Liver (tissue), 9 donors: ENCODE measurements around the gene THY1. TPM values are rescaled to one million over a fixed set of nuclear protein-coding genes. Genes with fewer than 3 reads are reported as not detected.

ENCODE experiments used
- DNase-seq: peaks from one replicate; pipeline ENCODE4 v3.0.0-alpha.2; 2017; ENCODE audit warnings: low spot score
- H3K27ac ChIP-seq, 2 donors: one replicate each; pipeline ENCODE4 v1.7.0; 2013; ENCODE audit warnings: inconsistent platforms in 2 of 2, low read length in 2 of 2, control low read depth in 1 of 2, low read depth in 1 of 2, mild to moderate bottlenecking in 1 of 2
- H3K27me3 ChIP-seq, 4 donors: one replicate each; pipeline versions ENCODE4 v1.6.1 to v1.7.0; 2013; ENCODE audit warnings: low read length in 3 of 4, inconsistent platforms in 1 of 4, mild to moderate bottlenecking in 1 of 4, moderate library complexity in 1 of 4; ENCODE audit not compliant: control insufficient read depth in 4 of 4, insufficient read depth in 4 of 4
- H3K36me3 ChIP-seq, 4 donors: one replicate each; pipeline versions ENCODE4 v1.6.1 to v1.7.0; 2013; ENCODE audit warnings: low read length in 3 of 4, mild to moderate bottlenecking in 3 of 4, low read depth in 1 of 4, moderate library complexity in 1 of 4; ENCODE audit not compliant: control insufficient read depth in 4 of 4, insufficient read depth in 3 of 4
- H3K4me1 ChIP-seq, 4 donors: one replicate each; pipeline versions ENCODE4 v1.6.1 to v1.7.0; 2013; ENCODE audit warnings: low read length in 3 of 4, mild to moderate bottlenecking in 3 of 4, moderate library complexity in 1 of 4; ENCODE audit not compliant: control insufficient read depth in 4 of 4, insufficient read depth in 4 of 4
- H3K4me3 ChIP-seq, 3 donors: one replicate each; pipeline versions ENCODE4 v1.6.1 to v1.7.0; 2013; ENCODE audit warnings: low read length in 3 of 3, control low read depth in 1 of 3, low read depth in 1 of 3, mild to moderate bottlenecking in 1 of 3
- H3K9ac ChIP-seq, 2 donors: one replicate each; pipeline ENCODE4 v1.7.0; 2013; ENCODE audit warnings: low read length in 2 of 2, mild to moderate bottlenecking in 2 of 2, moderate library complexity in 2 of 2, control low read depth in 1 of 2, low read depth in 1 of 2
- H3K9me3 ChIP-seq, 4 donors: one replicate each; pipeline versions ENCODE4 v1.6.1 to v1.7.0; 2013; ENCODE audit warnings: low read length in 3 of 4; ENCODE audit not compliant: control insufficient read depth in 4 of 4
- ATF3 ChIP-seq: IDR thresholded peaks from 2 replicates; pipeline ENCODE4 v1.6.1; 2016; ENCODE audit warnings: antibody characterized with exemption
- EGR1 ChIP-seq, 2 donors: IDR thresholded peaks; 2 replicates each; pipeline ENCODE4 v1.6.1; 2016 to 2018; ENCODE audit warnings: antibody characterized with exemption in 2 of 2, low read depth in 2 of 2
- FOXA1 ChIP-seq: IDR thresholded peaks from 2 replicates; pipeline ENCODE4 v1.6.1; 2016; ENCODE audit warnings: antibody characterized with exemption
- FOXA2 ChIP-seq: IDR thresholded peaks from 2 replicates; pipeline ENCODE4 v1.6.1; 2016; ENCODE audit warnings: antibody characterized with exemption
- GABPA ChIP-seq, 2 donors: IDR thresholded peaks in 1 of 2; conservative IDR thresholded peaks in 1 of 2; 2 replicates each; pipeline ENCODE4 v1.6.1; 2016; ENCODE audit warnings: antibody characterized with exemption in 2 of 2, mild to moderate bottlenecking in 1 of 2, moderate library complexity in 1 of 2
- HNF4A ChIP-seq, 2 donors: conservative IDR thresholded peaks; 2 replicates each; pipeline ENCODE4 v1.6.1; 2016; ENCODE audit warnings: antibody characterized with exemption in 2 of 2, mild to moderate bottlenecking in 2 of 2
- HNF4G ChIP-seq: IDR thresholded peaks from 2 replicates; pipeline ENCODE4 v1.6.1; 2016; ENCODE audit warnings: antibody characterized with exemption
- JUND ChIP-seq, 2 donors: IDR thresholded peaks; 2 replicates each; pipeline ENCODE4 v1.6.1; 2016; ENCODE audit warnings: antibody characterized with exemption in 2 of 2
- MAX ChIP-seq: IDR thresholded peaks from 2 replicates; pipeline ENCODE4 v1.6.1; 2016; ENCODE audit warnings: antibody characterized with exemption
- NR2F2 ChIP-seq: IDR thresholded peaks from 2 replicates; pipeline ENCODE4 v1.6.1; 2016; ENCODE audit warnings: antibody characterized with exemption
- RAD21 ChIP-seq, 2 donors: IDR thresholded peaks; 2 replicates each; pipeline ENCODE4 v1.6.1; 2016; ENCODE audit warnings: antibody characterized with exemption in 2 of 2, mild to moderate bottlenecking in 2 of 2
- REST ChIP-seq: IDR thresholded peaks from 2 replicates; pipeline ENCODE4 v1.6.1; 2016; ENCODE audit warnings: antibody characterized with exemption, mild to moderate bottlenecking
- RXRA ChIP-seq, 2 donors: IDR thresholded peaks; 2 replicates each; pipeline ENCODE4 v1.6.1; 2017 to 2018; ENCODE audit warnings: antibody characterized with exemption in 2 of 2, mild to moderate bottlenecking in 1 of 2
- SP1 ChIP-seq: IDR thresholded peaks from 2 replicates; pipeline ENCODE4 v1.6.1; 2018; ENCODE audit warnings: antibody characterized with exemption, mild to moderate bottlenecking
- TAF1 ChIP-seq: conservative IDR thresholded peaks from 2 replicates; pipeline ENCODE4 v1.6.1; 2016; ENCODE audit warnings: antibody characterized with exemption, mild to moderate bottlenecking
- YY1 ChIP-seq: IDR thresholded peaks from 2 replicates; pipeline ENCODE4 v1.6.1; 2016; ENCODE audit warnings: antibody characterized with exemption, mild to moderate bottlenecking
- ZBTB33 ChIP-seq: IDR thresholded peaks from 2 replicates; pipeline ENCODE4 v1.6.1; 2016; ENCODE audit warnings: antibody characterized with exemption
- WGBS: extraction: QIAGEN DNeasy Blood & Tissue Kit; methylation state at CpG from one replicate; pipeline ENCODE4 v1.1.7; 2013; 5-methylcytosine and 5-hydroxymethylcytosine counted together
- polyA plus RNA-seq, 2 donors: library from polyadenylated mRNA; stranded (reverse) in 1 of 2; unstranded in 1 of 2; fragments of 200-250 nt in 1 of 2; fragments of >200 nt in 1 of 2; fragmentation: Nextera tagmentation in 1 of 2; extraction: Ambion mirVana in 1 of 2; gene quantifications; one replicate each; pipeline versions ENCODE4 v1.2.1 to v1.2.3, GENCODE V29; 2013 to 2015
- total RNA-seq, 2 donors: library from RNA; depleted of rRNA; stranded (reverse); fragments of >200 nt; gene quantifications; one replicate each; pipeline ENCODE4 v1.2.3, GENCODE V29; 2014
- TF ChIP-seq, protein P1 (sequence below): fragments of 150-350 bp; IDR thresholded peaks from 2 replicates; pipeline ENCODE4 v1.5.1; 2017; ENCODE audit warnings: improper control_type of control experiment, low read depth, low read length; ENCODE audit not compliant: missing input control
- donor health status: healthy.
- donor health status: healthy.
- donor health status: healthy.
- donor health status: healthy.
- donor health status: healthy.

THY1 gene
- total and polyA plus RNA-seq, 4 donors: 0.51 to 5.1 (median 1.1) TPM

- WGBS: 81% methylated on average over 8 of the region's 8 CpGs
- Histone ChIP-seq H3K27ac (peak overlapping the region; percentile 96 to 97), H3K27me3 (no peaks in the 10 kb centered on the region), H3K36me3 (no peaks in the 10 kb centered on the region), H3K4me1 (peaks cover 22 to 84% (median 64%) of the 10 kb centered on the region in 4 donors), H3K9me3 (no peaks in the 10 kb centered on the region), H3K9ac (peak overlapping the region; percentile 22 to 53), H3K4me3 (no peak overlapping the region)
- no peak for DNase-seq
- TF ChIP-seq TAF1 (no peak), HNF4A (conservative IDR thresholded peaks at IDR 0.05) (no peak), MAX (no peak), FOXA2 (no peak), RXRA (IDR thresholded peaks at IDR 0.05) (no peak), JUND (IDR thresholded peaks at IDR 0.05) (no peak), SP1 (no peak), HNF4G (no peak), GABPA (IDR thresholded peaks at IDR 0.05 in 1 of 2, conservative IDR thresholded peaks at IDR 0.05 in 1 of 2) (no peak)
Observed at GRCh38 chr11:119371067-119371601, 51.8 kb downstream of the THY1 start.

GRCh38 chr11:119370486-119371046 lies 52.4 kb downstream of the THY1 start:
- Histone ChIP-seq H3K36me3 (no peaks in the 10 kb centered on the region), H3K9me3 (no peaks in the 10 kb centered on the region), H3K27me3 (no peaks in the 10 kb centered on the region), H3K4me3 (no peak overlapping the region), H3K4me1 (peaks cover 17 to 80% (median 60%) of the 10 kb centered on the region in 4 donors), H3K27ac (peak overlapping the region; percentile 96 to 97), H3K9ac (peak overlapping the region; percentile 22 to 53)
- no peak for DNase-seq
- 27% methylated on average over 8 of the region's 8 CpGs for WGBS
- TF ChIP-seq NR2F2 (peak; percentile 95), JUND (IDR thresholded peaks at IDR 0.05) (peak; percentile 58 to 78), MAX (peak; percentile 89), SP1 (peak; percentile 91), HNF4G (peak; percentile 65), FOXA1 (peak; percentile 26), FOXA2 (peak; percentile 59), YY1 (peak; percentile 24), ATF3 (peak; percentile 24), ZBTB33 (peak; percentile 55), EGR1 (IDR thresholded peaks at IDR 0.05; ENCODE audit: low read depth in 2 of 2) (no peak), GABPA (IDR thresholded peaks at IDR 0.05 in 1 of 2, conservative IDR thresholded peaks at IDR 0.05 in 1 of 2) (peak in 1 of 2 donors; percentile 80), HNF4A (conservative IDR thresholded peaks at IDR 0.05) (peak; percentile 92 to 93), REST (peak; percentile 77), RXRA (IDR thresholded peaks at IDR 0.05) (peak; percentile 98 to 99), TAF1 (no peak), RAD21 (IDR thresholded peaks at IDR 0.05) (peak; percentile 37 to 45)
- TF ChIP-seq, protein P1, sequence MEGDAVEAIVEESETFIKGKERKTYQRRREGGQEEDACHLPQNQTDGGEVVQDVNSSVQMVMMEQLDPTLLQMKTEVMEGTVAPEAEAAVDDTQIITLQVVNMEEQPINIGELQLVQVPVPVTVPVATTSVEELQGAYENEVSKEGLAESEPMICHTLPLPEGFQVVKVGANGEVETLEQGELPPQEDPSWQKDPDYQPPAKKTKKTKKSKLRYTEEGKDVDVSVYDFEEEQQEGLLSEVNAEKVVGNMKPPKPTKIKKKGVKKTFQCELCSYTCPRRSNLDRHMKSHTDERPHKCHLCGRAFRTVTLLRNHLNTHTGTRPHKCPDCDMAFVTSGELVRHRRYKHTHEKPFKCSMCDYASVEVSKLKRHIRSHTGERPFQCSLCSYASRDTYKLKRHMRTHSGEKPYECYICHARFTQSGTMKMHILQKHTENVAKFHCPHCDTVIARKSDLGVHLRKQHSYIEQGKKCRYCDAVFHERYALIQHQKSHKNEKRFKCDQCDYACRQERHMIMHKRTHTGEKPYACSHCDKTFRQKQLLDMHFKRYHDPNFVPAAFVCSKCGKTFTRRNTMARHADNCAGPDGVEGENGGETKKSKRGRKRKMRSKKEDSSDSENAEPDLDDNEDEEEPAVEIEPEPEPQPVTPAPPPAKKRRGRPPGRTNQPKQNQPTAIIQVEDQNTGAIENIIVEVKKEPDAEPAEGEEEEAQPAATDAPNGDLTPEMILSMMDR: no peak
